D721Med (cell line): ENCODE measurements around the gene GOSR1.
"Not testable (repeated sequence)": the region's sequence is repeated elsewhere in the genome, so short reads cannot be mapped to it uniquely, and the experiment has no call there.

Experiments used
- DNase-seq: peaks from one replicate; pipeline ENCODE4 v3.0.0; 2011; ENCODE audit warnings: low spot score; ENCODE audit not compliant: insufficient read length
- FAIRE-seq: peaks from 2 replicates; lab custom pipeline; 2011; peaks lifted over from hg19 to GRCh38; lab: Jason Lieb, UNC
- TF ChIP-seq, protein P1 (sequence below): IDR thresholded peaks from 2 replicates; pipeline ENCODE4 v1.5.1; 2012; ENCODE audit warnings: mild to moderate bottlenecking, control low read depth; ENCODE audit not compliant: insufficient read depth; ENCODE audit errors: missing control alignments

GOSR1 gene

DNA sequence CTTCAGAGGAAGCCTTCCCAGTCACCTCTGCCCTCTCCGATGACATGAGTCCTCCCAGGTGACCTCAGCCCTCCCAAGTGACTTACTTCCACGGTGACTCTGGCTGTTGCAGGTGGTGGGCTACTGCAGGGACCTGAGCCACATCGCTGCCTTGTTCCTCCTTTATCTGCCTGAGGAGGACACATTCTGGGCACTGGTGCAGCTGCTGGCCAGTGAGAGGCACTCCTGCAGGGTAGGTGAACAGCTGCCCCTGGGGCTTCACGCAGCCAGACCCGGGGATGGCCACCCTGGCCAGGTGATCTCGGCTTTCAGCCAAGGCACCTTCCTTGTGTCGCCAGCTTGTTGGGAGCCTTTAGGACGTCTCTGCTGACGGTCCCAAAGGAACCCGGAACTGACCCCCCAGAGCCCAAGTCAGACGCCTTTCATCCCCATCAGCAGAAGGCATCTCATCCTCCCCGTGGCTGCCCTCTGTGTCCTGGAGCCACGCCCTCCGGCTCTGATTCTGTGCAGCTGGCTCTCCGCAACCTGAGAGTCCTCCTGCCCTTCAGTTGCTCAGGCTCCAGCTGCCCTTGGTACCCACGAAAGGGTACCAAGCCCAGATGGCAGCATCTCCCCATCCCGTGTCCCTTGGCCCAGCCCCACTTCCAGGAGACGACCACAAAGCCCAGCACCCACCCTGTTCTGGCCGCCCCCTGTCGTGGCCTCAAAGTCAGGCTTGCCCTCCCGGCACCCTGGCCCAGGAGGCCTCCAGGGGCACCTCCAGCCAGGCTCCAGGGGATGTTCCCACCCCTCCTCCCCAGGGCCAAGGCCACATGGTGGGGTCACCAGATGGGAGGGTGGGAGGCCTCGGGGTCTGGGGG, 81.7 kb downstream of the GOSR1 start:
- DNase-seq, result no peak
- TF ChIP-seq, protein P1, sequence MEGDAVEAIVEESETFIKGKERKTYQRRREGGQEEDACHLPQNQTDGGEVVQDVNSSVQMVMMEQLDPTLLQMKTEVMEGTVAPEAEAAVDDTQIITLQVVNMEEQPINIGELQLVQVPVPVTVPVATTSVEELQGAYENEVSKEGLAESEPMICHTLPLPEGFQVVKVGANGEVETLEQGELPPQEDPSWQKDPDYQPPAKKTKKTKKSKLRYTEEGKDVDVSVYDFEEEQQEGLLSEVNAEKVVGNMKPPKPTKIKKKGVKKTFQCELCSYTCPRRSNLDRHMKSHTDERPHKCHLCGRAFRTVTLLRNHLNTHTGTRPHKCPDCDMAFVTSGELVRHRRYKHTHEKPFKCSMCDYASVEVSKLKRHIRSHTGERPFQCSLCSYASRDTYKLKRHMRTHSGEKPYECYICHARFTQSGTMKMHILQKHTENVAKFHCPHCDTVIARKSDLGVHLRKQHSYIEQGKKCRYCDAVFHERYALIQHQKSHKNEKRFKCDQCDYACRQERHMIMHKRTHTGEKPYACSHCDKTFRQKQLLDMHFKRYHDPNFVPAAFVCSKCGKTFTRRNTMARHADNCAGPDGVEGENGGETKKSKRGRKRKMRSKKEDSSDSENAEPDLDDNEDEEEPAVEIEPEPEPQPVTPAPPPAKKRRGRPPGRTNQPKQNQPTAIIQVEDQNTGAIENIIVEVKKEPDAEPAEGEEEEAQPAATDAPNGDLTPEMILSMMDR, result no peak
- FAIRE-seq, result no peak

DNA sequence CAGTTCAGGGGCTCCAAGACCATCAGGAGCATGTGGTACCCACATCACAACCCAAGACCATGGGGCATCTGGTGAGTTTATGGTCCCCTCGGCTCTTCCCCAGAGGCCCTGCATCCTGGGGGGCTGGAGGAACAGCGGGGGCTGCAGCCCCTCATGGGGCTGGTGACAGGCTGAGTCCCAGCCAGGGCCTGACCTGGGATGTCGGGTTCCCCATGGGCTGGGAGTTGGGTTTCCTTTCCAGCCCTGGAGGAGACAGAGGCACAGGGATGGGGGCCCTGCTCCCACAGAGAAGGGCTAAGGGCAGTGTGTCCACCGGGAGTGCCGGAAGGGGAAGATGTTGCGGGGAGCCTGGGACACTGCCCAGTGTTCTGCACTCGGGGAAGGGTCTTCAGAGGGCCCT, 82.4 kb downstream of the GOSR1 start:
- FAIRE-seq, result no peak
- TF ChIP-seq, protein P1, result no peak

DNA sequence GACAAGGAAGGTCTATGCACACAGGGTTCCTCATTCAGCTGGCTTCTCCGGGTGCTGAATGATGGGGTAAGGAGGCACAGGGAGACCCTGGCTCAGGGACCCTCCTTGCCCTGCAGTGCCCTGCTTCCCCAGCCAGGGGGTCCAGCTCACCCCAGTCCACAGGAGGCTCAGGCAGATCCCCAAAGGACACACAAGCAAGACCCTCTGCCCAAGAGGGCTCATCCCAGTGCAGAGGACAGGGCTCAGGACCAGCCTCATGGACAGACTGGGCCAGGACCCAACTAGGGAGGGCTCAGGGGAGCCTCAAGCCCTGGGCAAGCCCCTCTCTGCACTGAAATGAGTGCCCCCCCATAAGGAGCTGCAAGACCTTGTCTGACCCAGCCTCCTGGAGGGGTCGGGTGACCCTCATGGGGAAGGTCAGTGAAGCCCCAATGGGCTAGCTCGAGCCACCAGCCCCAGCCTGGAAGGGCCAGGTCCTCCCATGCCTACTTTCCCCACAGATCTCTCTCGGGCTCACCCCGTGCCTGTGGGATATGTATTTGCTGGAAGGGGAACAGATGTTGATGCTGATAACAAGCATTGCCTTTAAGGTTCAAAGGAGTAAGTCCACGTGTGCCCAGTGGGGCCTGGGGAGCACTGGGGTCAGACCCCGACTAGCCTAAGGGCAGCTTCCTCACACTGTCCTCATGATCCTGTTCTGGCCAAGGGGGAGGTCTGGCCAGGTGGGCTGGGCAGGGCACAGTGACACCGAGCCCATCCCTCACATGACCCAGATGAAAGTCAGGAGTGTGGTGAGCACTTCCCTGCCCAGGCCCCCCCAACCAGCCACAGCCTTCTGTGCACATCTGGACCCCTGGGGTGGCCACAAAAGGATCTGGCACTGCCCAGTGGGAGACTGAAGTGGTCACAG, 83.2 kb downstream of the GOSR1 start:
- not testable (repeated sequence) for FAIRE-seq, DNase-seq

More for the DNA sequence above, 82.4 kb downstream of the GOSR1 start:
- no peak for DNase-seq

DNA sequence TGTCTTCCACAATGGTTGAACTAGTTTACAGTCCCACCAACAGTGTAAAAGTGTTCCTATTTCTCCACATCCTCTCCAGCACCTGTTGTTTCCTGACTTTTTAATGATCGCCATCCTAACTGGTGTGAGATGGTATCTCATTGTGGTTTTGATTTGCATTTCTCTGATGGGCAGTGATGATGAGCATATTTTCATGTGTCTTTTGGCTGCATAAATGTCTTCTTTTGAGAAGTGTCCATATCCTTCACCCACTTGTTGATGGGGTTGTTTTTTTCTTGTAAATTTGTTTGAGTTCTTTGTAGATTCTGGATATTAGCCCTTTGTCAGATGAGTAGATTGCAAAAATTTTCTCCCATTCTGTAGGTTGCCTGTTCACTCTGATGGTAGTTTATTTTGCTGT, 84.6 kb downstream of the GOSR1 start:
- not testable (repeated sequence) for FAIRE-seq

DNA sequence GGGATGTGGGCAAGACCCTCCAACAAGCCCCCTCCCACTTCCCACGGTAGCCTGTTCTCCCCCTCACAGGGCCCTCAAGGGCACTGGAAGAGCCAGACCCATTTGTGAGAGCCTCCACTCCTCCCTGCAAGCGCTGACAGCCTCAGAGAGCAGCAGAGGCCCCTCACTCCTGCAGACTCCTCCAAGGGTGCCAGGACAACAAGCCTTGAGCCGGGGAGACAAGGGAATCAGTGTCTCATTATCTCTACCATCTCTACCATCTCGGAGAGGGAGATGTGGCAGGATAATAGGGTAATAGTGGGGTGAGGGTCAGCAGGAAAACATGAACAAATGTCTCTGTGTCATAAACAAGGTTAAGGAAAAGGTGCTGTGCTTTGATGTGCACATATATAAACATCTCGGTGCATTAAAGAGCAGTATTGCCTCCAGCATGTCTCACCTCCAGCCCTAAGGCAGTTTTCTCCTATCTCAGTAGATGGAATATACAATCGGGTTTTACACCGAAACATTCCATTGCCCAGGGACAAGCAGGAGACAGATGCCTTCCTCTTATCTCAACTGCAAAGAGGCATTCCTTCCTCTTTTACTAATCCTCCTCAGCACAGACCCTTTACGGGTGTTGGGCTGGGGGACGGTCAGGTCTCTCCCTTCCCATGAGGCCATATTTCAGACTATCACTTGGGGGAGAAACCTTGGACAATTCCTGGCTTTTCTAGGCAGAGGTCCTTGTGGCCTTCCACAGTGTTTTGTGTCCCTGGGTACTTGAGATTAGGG, 86.1 kb downstream of the GOSR1 start:
- DNase-seq, FAIRE-seq: not testable (repeated sequence)

More for the DNA sequence above, 84.6 kb downstream of the GOSR1 start:
- DNase-seq, result not testable (repeated sequence)

DNA sequence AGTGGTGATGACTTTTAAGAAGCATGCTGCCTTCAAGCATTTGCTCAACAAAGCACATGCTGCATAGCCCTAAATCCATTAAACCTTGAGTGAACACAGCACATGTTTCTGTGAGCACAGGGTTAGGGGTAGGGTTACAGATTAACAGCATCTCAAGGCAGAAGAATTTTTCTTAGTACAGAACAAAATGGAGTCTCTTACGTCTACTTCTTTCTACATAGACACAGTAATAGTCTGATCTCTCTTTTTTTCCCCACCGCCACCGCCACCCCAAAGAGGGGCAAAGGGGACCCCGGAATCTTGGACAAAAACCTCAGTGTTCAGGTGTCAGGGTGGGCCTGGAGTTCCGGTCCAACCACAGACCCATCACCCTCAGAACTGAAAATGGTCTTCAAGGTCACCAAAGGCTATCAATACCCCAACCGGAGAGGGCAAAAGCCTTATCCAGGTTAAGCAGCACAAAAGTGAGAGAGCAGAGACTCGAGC, 86.7 kb downstream of the GOSR1 start:
- DNase-seq, FAIRE-seq: not testable (repeated sequence)

DNA sequence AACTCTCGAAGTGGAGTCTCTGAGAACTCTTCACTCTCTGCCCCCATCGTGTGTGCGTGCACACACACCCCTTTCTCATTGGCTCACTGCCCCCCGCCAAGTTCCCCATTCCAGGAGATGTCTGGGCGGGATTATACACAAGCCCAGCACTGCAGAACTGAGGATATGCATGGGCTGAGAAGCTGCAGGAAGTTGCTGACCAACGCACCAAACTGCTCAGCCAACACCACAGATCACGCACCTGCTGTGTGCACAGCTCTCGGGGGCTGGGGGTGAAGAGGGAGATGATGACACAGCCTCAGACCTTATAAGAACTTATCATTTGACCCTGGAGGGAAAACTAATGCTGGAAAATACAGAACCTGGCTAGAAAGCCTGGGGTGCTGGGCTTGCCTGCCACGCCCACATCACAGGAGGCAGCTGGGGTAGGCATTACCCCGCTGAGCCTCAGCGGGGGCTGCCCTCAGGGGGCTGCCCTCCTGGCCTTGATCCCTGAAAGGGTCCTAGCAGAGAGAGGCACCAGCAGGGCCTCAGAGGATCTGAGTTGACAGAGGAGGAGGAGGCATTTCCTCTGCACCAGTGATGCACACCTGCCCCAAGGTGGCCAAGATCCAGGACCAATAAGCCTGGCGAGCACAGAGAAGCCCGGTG, 87.3 kb downstream of the GOSR1 start:
- DNase-seq, FAIRE-seq: not testable (repeated sequence)

DNA sequence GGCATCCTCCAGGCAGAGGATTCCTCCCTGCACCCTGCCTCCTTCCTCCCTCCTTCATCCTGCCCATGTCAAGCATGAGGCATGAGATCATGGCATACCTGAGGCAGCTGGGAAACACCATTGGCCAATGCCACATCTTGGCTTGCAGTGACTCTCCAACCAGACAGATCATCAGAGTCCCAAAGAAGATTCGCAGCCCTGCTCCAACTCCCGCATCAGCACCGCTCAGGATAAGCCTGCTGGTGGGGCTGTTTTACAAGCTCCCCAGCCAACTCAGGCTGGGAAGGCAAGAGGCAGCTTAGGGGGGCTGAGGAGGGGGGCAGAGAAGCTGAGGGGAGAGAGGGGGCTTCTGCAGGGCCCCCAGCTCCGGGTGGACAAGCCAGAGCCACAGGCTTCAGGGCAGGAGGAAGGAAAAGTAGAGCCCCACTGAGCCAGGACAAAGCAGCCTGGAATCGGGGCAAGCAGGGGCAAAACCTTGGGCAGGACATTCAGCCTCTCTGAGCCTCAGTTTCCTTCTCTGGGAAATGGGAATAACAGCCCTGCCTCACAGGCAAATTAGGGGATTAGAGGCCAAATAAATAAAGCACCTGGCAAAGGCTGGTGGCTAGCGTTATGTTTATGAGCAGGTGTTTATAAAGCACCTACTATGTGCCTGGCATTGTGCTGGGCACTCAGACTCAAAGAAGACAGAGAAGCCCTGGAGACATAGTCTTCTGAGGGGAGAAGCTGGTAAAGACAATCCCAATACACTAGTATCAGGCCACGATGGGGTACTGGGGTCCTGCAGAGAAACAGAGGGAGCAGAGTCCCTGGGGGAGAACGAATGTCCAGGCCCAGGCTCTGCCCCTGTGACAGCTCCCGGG, 88.1 kb downstream of the GOSR1 start:
- DNase-seq (no peak), FAIRE-seq (no peak)
- TF ChIP-seq, protein P1, result peak; percentile 12

DNA sequence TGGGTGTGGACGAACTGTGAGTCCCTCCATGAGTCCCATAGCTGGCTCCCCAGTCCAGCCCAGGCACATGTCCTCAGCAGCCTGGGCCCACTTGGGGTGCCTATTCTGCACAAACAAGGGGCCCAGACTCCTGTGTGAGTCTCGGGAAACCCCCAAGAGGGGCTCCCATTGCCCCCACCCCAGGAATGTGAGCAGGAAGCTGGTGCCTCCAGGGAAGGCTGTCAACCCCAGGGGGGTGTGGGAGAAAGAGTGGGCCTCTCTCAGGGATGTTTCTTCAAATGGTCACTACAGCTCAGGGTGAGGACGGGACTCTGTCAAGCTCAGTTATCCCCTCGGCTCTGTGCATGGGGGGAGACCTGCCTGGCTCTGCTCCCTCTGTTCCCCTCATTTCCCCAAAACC, 88.9 kb downstream of the GOSR1 start:
- FAIRE-seq, DNase-seq: not testable (repeated sequence)

DNA sequence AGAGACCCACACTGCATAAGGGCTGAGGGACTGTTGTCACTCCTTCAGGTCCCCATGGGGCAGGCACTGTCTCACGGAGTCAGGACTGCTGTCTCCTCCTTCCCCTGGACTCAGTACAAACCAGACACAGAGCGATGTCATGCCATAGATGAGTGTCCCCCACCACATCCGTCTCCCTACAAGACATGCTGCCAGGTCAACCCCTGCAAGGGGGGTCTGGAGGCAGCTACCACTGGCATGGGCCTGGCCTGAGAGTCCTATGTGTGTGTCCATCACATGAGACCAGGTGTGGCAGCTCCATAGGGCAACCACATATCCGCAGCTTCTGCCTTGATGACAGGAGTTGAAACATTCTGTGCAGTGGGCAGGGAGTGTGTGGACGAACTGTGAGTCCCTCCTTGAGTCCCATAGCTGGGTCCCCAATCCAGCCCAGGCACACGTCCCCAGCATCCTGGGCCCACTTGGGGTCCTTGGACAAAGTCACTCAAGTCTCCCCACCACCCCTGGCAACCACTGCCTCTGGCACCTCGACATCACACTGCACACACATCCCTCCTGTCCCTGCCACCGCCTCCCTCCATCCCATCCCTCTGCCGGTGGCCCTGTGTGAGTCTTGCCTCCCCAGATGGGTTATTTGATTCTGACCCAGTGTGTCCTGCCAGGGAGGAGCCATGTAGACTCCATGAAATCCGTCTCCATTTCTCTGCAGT, 89.5 kb downstream of the GOSR1 start:
- not testable (repeated sequence) for FAIRE-seq, DNase-seq
